Activated CD4-positive, CD25-positive, alpha-beta regulatory T cell treated with anti-CD3 and anti-CD28 coated beads, Interleukin-2, amount 50 U/mL, for 24 hours (primary cell): ENCODE data around the gene CASZ1.

Experiments used
- ATAC-seq, 2 donors: fragments of 150-1000 bp; cut with Tn5 transposase; one replicate each; pipeline ENCODE4 v1.10.0; 2021; ENCODE audit warnings: mild to moderate bottlenecking in 1 of 2, moderate library complexity in 1 of 2

CASZ1 gene

GRCh38 chr1:10796029-10796944 is at the start of gene CASZ1:
CASZ1 (minus strand) TSS chr1:10796646; CDS start chr1:10693889, 102,757 bp downstream.
- ATAC-seq = no peak

- ATAC-seq = no peak
These were observed 47.3 kb upstream of the CASZ1 start for GRCh38 chr1:10843697-10844096.

- no peak for ATAC-seq
These were observed 44.7 kb upstream of the CASZ1 start for GRCh38 chr1:10841118-10841517.

- no peak for ATAC-seq
These were observed 42.8 kb upstream of the CASZ1 start for GRCh38 chr1:10839188-10839770.

- no peak for ATAC-seq
These were observed 42.1 kb upstream of the CASZ1 start for GRCh38 chr1:10838541-10838940.

- ATAC-seq = no peak
These were observed 40.3 kb upstream of the CASZ1 start for GRCh38 chr1:10836726-10837125.

GRCh38 chr1:10835822-10836421 is 39.5 kb upstream of the CASZ1 start:
- ATAC-seq = no peak

GRCh38 chr1:10835421-10835820 is 39.0 kb upstream of the CASZ1 start:
- no peak for ATAC-seq

GRCh38 chr1:10834770-10835412 is 38.4 kb upstream of the CASZ1 start:
- no peak for ATAC-seq

- no peak for ATAC-seq
These were observed 37.4 kb upstream of the CASZ1 start for GRCh38 chr1:10833630-10834557.

GRCh38 chr1:10832703-10833102 is 36.3 kb upstream of the CASZ1 start:
- ATAC-seq = no peak

GRCh38 chr1:10830961-10831668 is 34.7 kb upstream of the CASZ1 start:
- ATAC-seq = no peak

GRCh38 chr1:10829965-10830515 is 33.6 kb upstream of the CASZ1 start:
- ATAC-seq = no peak

GRCh38 chr1:10829067-10829818 is 32.8 kb upstream of the CASZ1 start:
- ATAC-seq = no peak

GRCh38 chr1:10827377-10828333 is 31.2 kb upstream of the CASZ1 start:
- ATAC-seq = no peak

GRCh38 chr1:10825592-10825991 is 29.1 kb upstream of the CASZ1 start:
- ATAC-seq = no peak

- ATAC-seq = no peak
These were observed 28.5 kb upstream of the CASZ1 start for GRCh38 chr1:10824821-10825540.

- no peak for ATAC-seq
These were observed 26.6 kb upstream of the CASZ1 start for GRCh38 chr1:10823000-10823401.
